Prostate gland (tissue), 2 donors: ENCODE results near the gene AP4S1.

Experiments used
- POLR2A ChIP-seq: fragments of 450-650 bp; IDR thresholded peaks from one replicate; pipeline ENCODE4 v1.6.1; 2016; ENCODE audit warnings: antibody characterized with exemption, mild to moderate bottlenecking
- POLR2AphosphoS5 ChIP-seq: sonication (generic); formaldehyde crosslinking; IDR thresholded peaks from one replicate; pipeline ENCODE4 v1.6.1; 2017; ENCODE audit warnings: antibody characterized with exemption
- TF ChIP-seq, protein P1 (sequence below), 4 experiments: fragments of 200-600 bp in 2 of 4; fragments of 450-650 bp in 2 of 4; sonication (generic) in 2 of 4; IDR thresholded peaks; 1 replicate in 3 of 4; 2 replicates in 1 of 4; pipeline ENCODE4 v1.5.1; 2016 to 2019; ENCODE audit warnings: antibody characterized with exemption in 4 of 4, mild to moderate bottlenecking in 2 of 4, moderate library complexity in 2 of 4

DNA sequence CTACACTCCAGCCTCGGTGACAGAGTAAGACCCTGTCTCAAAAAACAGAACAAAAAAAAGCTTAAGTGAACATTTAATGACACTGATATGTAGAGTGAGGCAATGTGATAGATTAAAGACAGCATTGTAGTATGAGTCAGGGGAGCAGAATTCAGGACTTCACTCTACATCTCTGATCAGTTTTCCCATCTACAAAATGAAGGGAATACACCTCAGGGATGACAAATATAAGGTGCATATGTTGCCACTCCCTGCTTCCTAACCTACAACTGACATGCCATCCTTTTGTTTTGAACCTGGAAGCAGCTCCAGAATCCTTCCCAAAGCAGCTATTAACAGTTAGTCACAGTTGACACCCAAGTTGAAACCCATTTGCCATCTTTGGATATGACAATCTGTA, 31.6 kb downstream of the AP4S1 start:
- TF ChIP-seq, protein P1, sequence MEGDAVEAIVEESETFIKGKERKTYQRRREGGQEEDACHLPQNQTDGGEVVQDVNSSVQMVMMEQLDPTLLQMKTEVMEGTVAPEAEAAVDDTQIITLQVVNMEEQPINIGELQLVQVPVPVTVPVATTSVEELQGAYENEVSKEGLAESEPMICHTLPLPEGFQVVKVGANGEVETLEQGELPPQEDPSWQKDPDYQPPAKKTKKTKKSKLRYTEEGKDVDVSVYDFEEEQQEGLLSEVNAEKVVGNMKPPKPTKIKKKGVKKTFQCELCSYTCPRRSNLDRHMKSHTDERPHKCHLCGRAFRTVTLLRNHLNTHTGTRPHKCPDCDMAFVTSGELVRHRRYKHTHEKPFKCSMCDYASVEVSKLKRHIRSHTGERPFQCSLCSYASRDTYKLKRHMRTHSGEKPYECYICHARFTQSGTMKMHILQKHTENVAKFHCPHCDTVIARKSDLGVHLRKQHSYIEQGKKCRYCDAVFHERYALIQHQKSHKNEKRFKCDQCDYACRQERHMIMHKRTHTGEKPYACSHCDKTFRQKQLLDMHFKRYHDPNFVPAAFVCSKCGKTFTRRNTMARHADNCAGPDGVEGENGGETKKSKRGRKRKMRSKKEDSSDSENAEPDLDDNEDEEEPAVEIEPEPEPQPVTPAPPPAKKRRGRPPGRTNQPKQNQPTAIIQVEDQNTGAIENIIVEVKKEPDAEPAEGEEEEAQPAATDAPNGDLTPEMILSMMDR (IDR thresholded peaks at IDR 0.05) = no peak
- no peak for TF ChIP-seq POLR2A
- TF ChIP-seq POLR2AphosphoS5 = no peak
